ENCODE measurements around the gene IL17A. TPM values are rescaled to one million over a fixed set of nuclear protein-coding genes. Genes with fewer than 3 reads are reported as not detected.

IL17A gene
- total RNA-seq, 4 donors from 2014 or later, result not detected

DNA sequence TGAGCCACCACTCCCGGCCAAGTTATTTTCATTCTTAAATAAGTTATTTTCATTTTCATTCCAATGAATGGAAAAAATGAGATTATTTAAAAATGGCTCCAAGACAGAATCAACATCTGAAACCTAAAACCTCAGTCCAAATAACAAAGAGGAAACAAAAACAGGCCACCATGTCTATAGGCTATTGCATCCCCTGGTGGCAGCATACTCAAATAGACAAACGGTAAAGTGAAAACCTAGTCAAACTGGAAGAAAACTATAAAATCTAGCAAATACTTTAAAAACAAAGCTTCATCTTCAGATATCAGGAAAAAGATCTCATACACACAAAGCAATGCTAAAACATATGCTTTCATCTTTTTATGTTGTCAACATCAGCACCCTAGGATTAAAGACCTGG, 20.9 kb downstream of the IL17A start:
- TF ChIP-seq, protein P1, sequence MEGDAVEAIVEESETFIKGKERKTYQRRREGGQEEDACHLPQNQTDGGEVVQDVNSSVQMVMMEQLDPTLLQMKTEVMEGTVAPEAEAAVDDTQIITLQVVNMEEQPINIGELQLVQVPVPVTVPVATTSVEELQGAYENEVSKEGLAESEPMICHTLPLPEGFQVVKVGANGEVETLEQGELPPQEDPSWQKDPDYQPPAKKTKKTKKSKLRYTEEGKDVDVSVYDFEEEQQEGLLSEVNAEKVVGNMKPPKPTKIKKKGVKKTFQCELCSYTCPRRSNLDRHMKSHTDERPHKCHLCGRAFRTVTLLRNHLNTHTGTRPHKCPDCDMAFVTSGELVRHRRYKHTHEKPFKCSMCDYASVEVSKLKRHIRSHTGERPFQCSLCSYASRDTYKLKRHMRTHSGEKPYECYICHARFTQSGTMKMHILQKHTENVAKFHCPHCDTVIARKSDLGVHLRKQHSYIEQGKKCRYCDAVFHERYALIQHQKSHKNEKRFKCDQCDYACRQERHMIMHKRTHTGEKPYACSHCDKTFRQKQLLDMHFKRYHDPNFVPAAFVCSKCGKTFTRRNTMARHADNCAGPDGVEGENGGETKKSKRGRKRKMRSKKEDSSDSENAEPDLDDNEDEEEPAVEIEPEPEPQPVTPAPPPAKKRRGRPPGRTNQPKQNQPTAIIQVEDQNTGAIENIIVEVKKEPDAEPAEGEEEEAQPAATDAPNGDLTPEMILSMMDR (IDR thresholded peaks at IDR 0.05 in 4 of 5, conservative IDR thresholded peaks at IDR 0.05 in 1 of 5), result no peak
- no peaks in the 10 kb centered on the region for H3K36me3 ChIP-seq
- H3K27ac ChIP-seq, result no peak overlapping the region
- no peaks in the 10 kb centered on the region for H3K27me3 ChIP-seq
- no peak for ATAC-seq
- H3K9me3 ChIP-seq, result no peaks in the 10 kb centered on the region
- intact Hi-C loops (cut with DNase I; ENCODE audit: low total_unique reads) (no loop called here), in situ Hi-C loops (cut with MboI; ENCODE audit: low sequenced_read_pairs in 4 of 4) (no loop called here)
- H3K4me3 ChIP-seq, result no peak overlapping the region
- no peaks in the 10 kb centered on the region for H3K4me1 ChIP-seq
- DNase-seq, result no peak

DNA sequence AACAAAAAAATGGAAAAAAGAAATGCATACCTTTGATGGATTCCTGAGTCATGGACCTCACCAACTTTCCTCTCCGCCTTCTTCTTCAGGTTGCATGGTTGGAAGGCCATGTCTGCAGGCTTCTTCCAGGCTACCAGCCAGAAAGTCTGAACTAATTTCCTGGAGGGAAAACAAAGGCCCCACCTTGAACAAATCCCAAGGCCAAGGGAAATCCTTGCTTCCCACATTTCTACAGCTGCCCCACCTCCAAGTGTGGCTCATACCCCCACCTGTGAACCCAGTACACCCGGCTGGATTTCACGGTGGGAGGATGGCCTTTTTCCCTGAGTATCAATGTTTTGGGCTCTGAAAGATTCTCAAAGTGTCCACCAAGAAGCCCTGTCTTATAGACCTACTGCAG, 22.4 kb downstream of the IL17A start:
- in situ Hi-C loops (cut with MboI; ENCODE audit: low sequenced_read_pairs in 4 of 4), result no loop called here
- Histone ChIP-seq H3K9me3 (no peaks in the 10 kb centered on the region), H3K27me3 (no peaks in the 10 kb centered on the region), H3K4me1 (no peaks in the 10 kb centered on the region), H3K27ac (peak overlapping the region in 1 of 4 donors; percentile 10), H3K4me3 (no peak overlapping the region), H3K36me3 (no peaks in the 10 kb centered on the region)
- ATAC-seq (peak in 1 of 2 donors; percentile 9), DNase-seq (no peak)
- TF ChIP-seq, protein P1 (IDR thresholded peaks at IDR 0.05 in 4 of 5, conservative IDR thresholded peaks at IDR 0.05 in 1 of 5), result no peak
- TF ChIP-seq POLR2A (IDR thresholded peaks at IDR 0.05), result no peak
- intact Hi-C loops (cut with DNase I; ENCODE audit: low total_unique reads), result no loop called here

DNA sequence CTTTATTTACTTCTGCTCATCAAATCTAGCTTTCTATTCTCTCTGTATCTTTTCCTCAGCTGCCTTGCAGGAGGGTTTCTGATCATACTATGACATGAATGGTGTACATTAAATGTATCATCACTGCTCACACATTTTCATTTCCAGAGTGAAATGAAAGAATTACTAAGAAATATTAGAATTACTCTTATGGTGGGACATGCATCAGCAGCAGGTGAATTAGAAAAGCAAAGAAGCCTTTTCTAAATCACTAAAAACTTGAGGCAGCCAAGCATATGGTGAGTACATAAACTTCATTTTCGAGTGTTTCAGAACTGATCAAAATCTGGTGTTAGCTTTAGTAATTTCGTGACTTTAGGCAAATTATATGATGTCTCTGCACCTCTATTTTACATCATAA, 23.6 kb downstream of the IL17A start:
- in situ Hi-C loops (cut with MboI; ENCODE audit: low sequenced_read_pairs in 4 of 4), result no loop called here
- H3K4me1 ChIP-seq, result no peaks in the 10 kb centered on the region
- no peaks in the 10 kb centered on the region for H3K27me3 ChIP-seq
- TF ChIP-seq, protein P1 (IDR thresholded peaks at IDR 0.05 in 4 of 5, conservative IDR thresholded peaks at IDR 0.05 in 1 of 5), result no peak
- no peak for TF ChIP-seq POLR2A (IDR thresholded peaks at IDR 0.05)
- intact Hi-C loops (cut with DNase I; ENCODE audit: low total_unique reads), result no loop called here
- H3K9me3 ChIP-seq, result no peaks in the 10 kb centered on the region
- ATAC-seq, result no peak
- no peak for DNase-seq
- no peak overlapping the region for H3K27ac ChIP-seq
- no peak overlapping the region for H3K4me3 ChIP-seq
- no peaks in the 10 kb centered on the region for H3K36me3 ChIP-seq

DNA sequence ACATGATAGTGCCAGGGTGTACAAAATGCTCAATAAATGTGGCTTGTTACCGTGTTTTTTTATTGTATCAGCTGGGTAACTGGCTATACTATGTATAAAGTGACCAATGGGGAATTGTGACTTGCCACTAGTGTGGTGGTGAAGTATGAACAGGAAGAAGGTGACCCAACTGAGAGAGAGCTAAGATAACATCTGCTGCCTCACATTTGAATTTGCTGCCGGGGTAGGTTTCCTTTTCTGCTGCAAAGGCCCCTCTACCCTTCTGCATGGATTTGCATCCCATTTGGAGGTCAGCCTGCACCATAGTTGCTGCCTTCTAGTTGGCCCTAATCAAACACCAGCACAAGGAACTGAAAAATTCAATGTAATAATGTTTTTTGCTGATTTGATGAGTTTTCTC, 24.1 kb downstream of the IL17A start:
- H3K27me3 ChIP-seq, result no peaks in the 10 kb centered on the region
- DNase-seq, result no peak
- no peak for ATAC-seq
- in situ Hi-C loops (cut with MboI; ENCODE audit: low sequenced_read_pairs in 4 of 4), result no loop called here
- intact Hi-C loops (cut with DNase I; ENCODE audit: low total_unique reads), result no loop called here
- H3K9me3 ChIP-seq, result no peaks in the 10 kb centered on the region
- TF ChIP-seq, protein P1 (IDR thresholded peaks at IDR 0.05 in 4 of 5, conservative IDR thresholded peaks at IDR 0.05 in 1 of 5), result no peak
- no peak for TF ChIP-seq POLR2A (IDR thresholded peaks at IDR 0.05)
- H3K27ac ChIP-seq, result no peak overlapping the region
- no peaks in the 10 kb centered on the region for H3K4me1 ChIP-seq
- H3K36me3 ChIP-seq, result no peaks in the 10 kb centered on the region
- H3K4me3 ChIP-seq, result no peak overlapping the region

DNA sequence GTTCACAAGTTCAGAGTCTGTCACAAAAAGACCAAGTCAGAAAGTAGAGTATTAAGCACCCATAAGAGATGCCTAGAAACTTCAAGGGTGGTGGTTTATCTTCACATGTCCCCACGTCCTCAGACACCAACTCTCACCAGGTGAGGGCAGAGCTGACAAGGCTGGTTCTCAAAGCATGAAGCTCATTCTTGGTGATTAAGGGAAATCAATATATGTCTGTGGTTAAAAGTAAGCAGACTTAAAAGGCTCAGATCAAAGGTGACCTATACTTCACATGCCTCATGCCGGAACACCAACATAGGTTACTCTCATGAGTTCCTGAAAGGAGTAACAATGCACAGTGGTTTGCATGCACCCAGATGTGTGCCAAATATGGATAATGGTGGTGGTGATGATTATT, 27.0 kb downstream of the IL17A start:
- Histone ChIP-seq H3K4me3 (no peak overlapping the region), H3K4me1 (no peaks in the 10 kb centered on the region), H3K36me3 (no peaks in the 10 kb centered on the region), H3K9me3 (no peaks in the 10 kb centered on the region), H3K27ac (no peak overlapping the region), H3K27me3 (no peaks in the 10 kb centered on the region)
- intact Hi-C loops (cut with DNase I; ENCODE audit: low total_unique reads), result no loop called here
- ATAC-seq, result no peak
- in situ Hi-C loops (cut with MboI; ENCODE audit: low sequenced_read_pairs in 4 of 4), result no loop called here
- DNase-seq, result no peak
- TF ChIP-seq POLR2A (IDR thresholded peaks at IDR 0.05), result no peak
- TF ChIP-seq, protein P1 (IDR thresholded peaks at IDR 0.05 in 4 of 5, conservative IDR thresholded peaks at IDR 0.05 in 1 of 5), result no peak
